Ectodermal cell (in vitro differentiated cells): ENCODE data around the gene TREH.

Experiments
- H3K27ac ChIP-seq: 2 replicates; pipeline ENCODE4 v1.7.0; 2013; ENCODE audit warnings: mild to moderate bottlenecking, low read depth, low read length; ENCODE audit not compliant: insufficient read depth, poor library complexity, severe bottlenecking
- H3K27me3 ChIP-seq: 2 replicates; pipeline ENCODE4 v1.7.0; 2013; ENCODE audit warnings: mild to moderate bottlenecking, low read length; ENCODE audit not compliant: insufficient read depth, control insufficient read depth, poor library complexity, severe bottlenecking
- H3K36me3 ChIP-seq: one replicate; pipeline ENCODE4 v1.7.0; 2013; ENCODE audit warnings: low read length; ENCODE audit not compliant: control insufficient read depth, insufficient read depth
- H3K4me1 ChIP-seq: one replicate; pipeline ENCODE4 v1.7.0; 2013; ENCODE audit warnings: low read length; ENCODE audit not compliant: control insufficient read depth, insufficient read depth
- H3K4me3 ChIP-seq: 2 replicates; pipeline ENCODE4 v1.7.0; 2013; ENCODE audit warnings: low read depth, low read length, control low read depth; ENCODE audit not compliant: insufficient read depth
- H3K9me3 ChIP-seq: 2 replicates; pipeline ENCODE4 v1.7.0; 2013; ENCODE audit warnings: mild to moderate bottlenecking, low read length, moderate library complexity; ENCODE audit not compliant: control insufficient read depth
- WGBS, 2 experiments: methylation state at CpG; one replicate each; pipeline ENCODE4 v1.1.7; 2013; ENCODE audit warnings: missing lambda C conversion rate in 2 of 2; 5-methylcytosine and 5-hydroxymethylcytosine counted together

Gene TREH

GRCh38 chr11:118658429-118659313 lies 20.8 kb downstream of the TREH start:
- Histone ChIP-seq H3K9me3 (no peaks in the 10 kb centered on the region), H3K36me3 (peaks cover 11% of the 10 kb centered on the region), H3K27me3 (no peaks in the 10 kb centered on the region), H3K27ac (no peak overlapping the region), H3K4me1 (peaks cover 12% of the 10 kb centered on the region), H3K4me3 (no peak overlapping the region)
- 77 to 81% methylated on average over 16 of the region's 16 CpGs for WGBS, 2 experiments

GRCh38 chr11:118657709-118658428 lies 21.6 kb downstream of the TREH start:
- Histone ChIP-seq H3K9me3 (no peaks in the 10 kb centered on the region), H3K4me3 (no peak overlapping the region), H3K4me1 (peaks cover 11% of the 10 kb centered on the region), H3K27ac (no peak overlapping the region), H3K27me3 (no peaks in the 10 kb centered on the region), H3K36me3 (peaks cover 16% of the 10 kb centered on the region)
- WGBS, 2 experiments, result 89 to 90% methylated on average over 16 of the region's 16 CpGs

DNA sequence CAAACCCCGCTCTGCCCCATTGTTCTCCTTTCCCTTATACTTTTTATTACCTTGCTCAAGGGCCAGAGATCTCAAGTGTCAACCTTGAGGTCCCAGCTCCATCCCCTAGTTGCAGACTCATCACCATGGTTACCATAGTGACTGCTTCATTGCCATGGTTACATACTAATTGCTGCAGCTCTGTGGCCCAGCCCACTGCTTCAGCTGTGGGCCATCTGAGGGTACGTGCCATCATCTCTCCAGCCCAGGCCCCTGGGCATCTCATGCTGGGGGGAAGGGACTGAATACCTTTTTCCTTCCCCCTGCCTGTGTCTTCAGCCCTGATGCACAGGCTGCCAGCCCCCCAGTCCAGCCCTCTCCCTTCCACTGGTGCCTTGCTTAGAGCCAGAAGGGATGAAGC lies 22.2 kb downstream of the TREH start:
- Histone ChIP-seq H3K9me3 (no peaks in the 10 kb centered on the region), H3K4me1 (peaks cover 8% of the 10 kb centered on the region), H3K36me3 (peaks cover 19% of the 10 kb centered on the region), H3K27ac (no peak overlapping the region), H3K4me3 (no peak overlapping the region), H3K27me3 (no peaks in the 10 kb centered on the region)
- WGBS, 2 experiments, result 88 to 92% methylated on average over 2 of the region's 2 CpGs

- 96 to 98% methylated on average over 5 of the region's 5 CpGs for WGBS, 2 experiments
- H3K27ac ChIP-seq, result no peak overlapping the region
- no peaks in the 10 kb centered on the region for H3K27me3 ChIP-seq
- no peaks in the 10 kb centered on the region for H3K9me3 ChIP-seq
- H3K4me3 ChIP-seq, result no peak overlapping the region
- H3K4me1 ChIP-seq, result peaks cover 8% of the 10 kb centered on the region
- H3K36me3 ChIP-seq, result peaks cover 19% of the 10 kb centered on the region
Measured at GRCh38 chr11:118656563-118657165, 22.8 kb downstream of the TREH start.

DNA sequence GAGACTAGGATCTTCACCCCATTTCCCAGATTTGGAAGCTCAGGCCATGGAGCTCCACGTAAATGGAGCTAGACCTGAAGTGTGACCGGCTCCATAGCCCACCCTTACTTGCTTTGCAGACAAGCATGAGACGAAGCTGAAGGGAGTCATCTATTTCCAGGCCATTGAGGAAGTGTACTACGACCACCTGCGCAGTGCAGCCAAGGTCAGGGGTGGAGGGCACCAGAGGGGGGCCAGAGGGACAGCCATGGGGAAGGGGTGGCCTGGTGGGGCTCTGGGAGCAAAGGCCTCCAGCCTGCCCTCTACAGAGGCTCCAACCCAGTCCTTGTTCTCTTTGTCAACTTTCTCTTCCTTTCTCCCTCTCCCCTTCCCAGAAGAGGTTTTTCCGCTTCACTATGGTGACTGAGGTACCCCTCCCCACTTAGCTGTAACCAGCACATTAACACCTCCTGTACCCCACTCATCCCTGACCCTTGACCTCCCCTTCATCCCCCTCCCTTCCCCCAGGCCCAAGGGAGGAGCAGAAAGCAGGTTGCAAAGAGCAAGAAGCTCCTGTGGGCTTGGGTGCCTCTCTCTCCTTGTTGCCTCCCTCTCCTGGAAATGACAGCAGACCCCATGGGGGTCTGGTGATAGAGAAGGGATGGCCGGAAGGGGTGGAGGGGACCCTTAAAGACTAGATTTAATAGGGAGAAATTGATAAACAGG lies 23.8 kb downstream of the TREH start:
- H3K4me1 ChIP-seq, result peaks cover 6% of the 10 kb centered on the region
- H3K27me3 ChIP-seq, result no peaks in the 10 kb centered on the region
- no peaks in the 10 kb centered on the region for H3K9me3 ChIP-seq
- H3K36me3 ChIP-seq, result peaks cover 21% of the 10 kb centered on the region
- H3K27ac ChIP-seq, result no peak overlapping the region
- no peak overlapping the region for H3K4me3 ChIP-seq
- 94 to 95% methylated on average over 7 of the region's 7 CpGs for WGBS, 2 experiments

DNA sequence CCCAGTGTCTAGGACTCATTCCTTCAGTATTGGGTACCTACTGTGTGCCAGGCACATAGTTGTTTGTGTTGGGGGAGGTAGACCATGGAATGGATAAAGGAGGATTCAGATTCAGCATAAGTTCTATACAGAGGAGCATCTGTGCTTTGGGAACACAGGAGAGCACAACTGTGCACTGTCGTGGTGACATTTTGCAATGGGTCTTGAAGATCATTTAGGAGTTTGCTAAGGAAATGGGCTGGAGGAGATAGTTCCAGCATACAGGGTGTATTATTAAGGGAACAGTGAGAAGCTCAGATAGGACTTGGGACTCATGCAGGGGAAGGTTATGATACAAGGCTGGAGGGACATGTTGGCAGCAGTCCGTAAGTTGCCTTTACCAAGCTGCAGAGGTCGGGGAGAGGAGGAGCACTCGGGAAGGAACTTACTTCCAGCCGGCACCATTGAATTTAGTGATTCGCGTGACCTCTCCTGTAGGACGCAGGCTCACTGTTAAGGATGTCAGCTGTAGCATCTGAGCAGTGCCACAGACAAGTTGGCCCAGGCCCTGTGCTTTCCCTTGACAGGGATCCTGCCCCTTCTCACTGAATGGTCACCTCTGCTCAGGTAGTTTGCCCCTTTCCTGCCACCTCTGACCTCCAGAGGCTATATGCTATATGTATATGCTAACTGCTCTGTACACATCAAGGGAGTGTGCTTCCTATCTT lies 25.6 kb downstream of the TREH start:
- Histone ChIP-seq H3K9me3 (no peaks in the 10 kb centered on the region), H3K4me3 (no peak overlapping the region), H3K4me1 (no peaks in the 10 kb centered on the region), H3K27ac (no peak overlapping the region), H3K27me3 (no peaks in the 10 kb centered on the region), H3K36me3 (peaks cover 38% of the 10 kb centered on the region)
- WGBS, 2 experiments, result 92 to 94% methylated on average over 8 of the region's 8 CpGs

DNA sequence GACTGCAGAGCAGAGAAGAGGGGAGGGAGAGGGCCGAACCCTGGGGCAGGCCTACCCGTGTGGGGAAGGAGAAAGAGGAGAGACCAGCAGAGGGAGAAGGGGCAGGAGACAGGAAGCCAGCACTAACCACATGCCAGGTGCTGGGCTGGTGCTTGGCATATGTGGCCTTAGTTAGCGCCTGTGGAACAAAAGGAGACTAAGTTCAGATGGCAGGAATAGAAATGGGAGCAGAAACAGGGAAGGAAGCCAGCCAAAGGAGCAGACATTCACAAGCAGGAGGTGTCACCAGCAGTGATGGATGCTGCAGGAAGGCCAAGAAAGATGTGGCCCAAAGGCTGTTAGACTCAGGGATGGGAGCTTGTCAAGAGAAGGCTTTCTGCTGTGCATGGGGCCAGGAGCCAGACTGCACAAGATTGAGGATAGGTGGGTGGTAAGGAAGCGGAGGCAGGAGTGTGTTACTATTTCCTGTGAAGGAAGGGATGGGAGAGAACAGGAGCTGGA lies 26.7 kb downstream of the TREH start:
- H3K4me1 ChIP-seq, result no peaks in the 10 kb centered on the region
- peaks cover 48% of the 10 kb centered on the region for H3K36me3 ChIP-seq
- WGBS, 2 experiments, result 91 to 93% methylated on average over 4 of the region's 4 CpGs
- H3K9me3 ChIP-seq, result no peaks in the 10 kb centered on the region
- H3K27me3 ChIP-seq, result no peaks in the 10 kb centered on the region
- no peak overlapping the region for H3K4me3 ChIP-seq
- no peak overlapping the region for H3K27ac ChIP-seq

- no peaks in the 10 kb centered on the region for H3K9me3 ChIP-seq
- H3K36me3 ChIP-seq, result peaks cover 46% of the 10 kb centered on the region
- WGBS, 2 experiments, result 94 to 100% methylated on average over 3 of the region's 3 CpGs
- H3K27ac ChIP-seq, result no peak overlapping the region
- no peaks in the 10 kb centered on the region for H3K27me3 ChIP-seq
- H3K4me3 ChIP-seq, result no peak overlapping the region
- no peaks in the 10 kb centered on the region for H3K4me1 ChIP-seq
Measured at GRCh38 chr11:118651820-118652219, 27.6 kb downstream of the TREH start.

DNA sequence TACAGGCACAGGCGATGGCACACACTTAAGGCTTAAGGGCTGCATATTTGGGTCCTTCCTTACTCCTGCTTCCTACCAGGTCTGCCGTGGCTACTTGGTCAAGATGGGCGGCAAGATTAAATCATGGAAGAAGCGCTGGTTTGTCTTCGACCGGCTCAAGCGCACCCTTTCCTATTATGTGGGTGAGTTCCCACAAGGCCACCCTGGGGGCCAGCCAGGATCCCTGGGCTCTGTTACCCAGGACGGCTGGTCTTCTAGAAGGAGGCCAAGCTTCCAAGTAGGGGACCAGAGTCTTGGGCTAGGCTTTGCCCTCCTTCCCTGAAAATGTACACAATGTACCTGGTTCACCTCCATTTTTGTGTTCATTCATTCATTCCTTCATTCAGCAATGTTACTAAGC lies 29.1 kb downstream of the TREH start:
- Histone ChIP-seq H3K36me3 (peaks cover 48% of the 10 kb centered on the region), H3K27ac (no peak overlapping the region), H3K4me1 (no peaks in the 10 kb centered on the region)

More for the DNA sequence above, 29.1 kb downstream of the TREH start:
- 98% methylated on average over 8 of the region's 8 CpGs for WGBS, 2 experiments
- H3K27me3 ChIP-seq, result no peaks in the 10 kb centered on the region
- H3K9me3 ChIP-seq, result no peaks in the 10 kb centered on the region
- no peak overlapping the region for H3K4me3 ChIP-seq
